MM.1S (cell line): ENCODE results near the gene PKIG.

Experiments
- DNase-seq: peaks from one replicate; pipeline ENCODE4 v3.0.0-alpha.2; 2015
- H2AFZ ChIP-seq: fragments of 300-600 bp; sonication (generic); 2 replicates; pipeline ENCODE4 v1.6.0; 2016; ENCODE audit warnings: antibody characterized with exemption, low read length
- H3F3A ChIP-seq: fragments of 300-600 bp; sonication (generic); 2 replicates; pipeline ENCODE4 v1.6.1; 2016; ENCODE audit warnings: mild to moderate bottlenecking, antibody characterized with exemption, low read length, moderate library complexity, mixed read lengths; ENCODE audit not compliant: insufficient read depth
- H3K27ac ChIP-seq: fragments of 300-600 bp; sonication (generic); 2 replicates; pipeline ENCODE4 v1.5.1; 2016; ENCODE audit warnings: mild to moderate bottlenecking, low read length
- H3K27me3 ChIP-seq: fragments of 300-600 bp; sonication (generic); replicated peaks from 2 replicates; pipeline ENCODE4 v1.6.0; 2016; ENCODE audit warnings: low read length; ENCODE audit not compliant: insufficient read depth
- H3K36me3 ChIP-seq: fragments of 300-600 bp; sonication (generic); replicated peaks from 2 replicates; pipeline ENCODE4 v1.6.1; 2016; ENCODE audit warnings: mild to moderate bottlenecking, low read length, mixed read lengths; ENCODE audit not compliant: insufficient read depth
- H3K4me1 ChIP-seq: fragments of 300-600 bp; sonication (generic); 2 replicates; pipeline ENCODE4 v1.6.1; 2016; ENCODE audit warnings: low read length, mixed read lengths
- H3K4me2 ChIP-seq: fragments of 300-600 bp; sonication (generic); 2 replicates; pipeline ENCODE4 v1.6.0; 2016; ENCODE audit warnings: low read depth, low read length
- H3K4me3 ChIP-seq: fragments of 300-600 bp; sonication (generic); 2 replicates; pipeline ENCODE4 v1.5.1; 2016; ENCODE audit warnings: low read length, mixed read lengths
- H3K79me2 ChIP-seq: fragments of 300-600 bp; sonication (generic); 2 replicates; pipeline ENCODE4 v1.6.1; 2016; ENCODE audit warnings: mixed run types, low read length, mixed read lengths
- H3K9ac ChIP-seq: fragments of 300-600 bp; sonication (generic); 2 replicates; pipeline ENCODE4 v1.6.1; 2016; ENCODE audit warnings: low read length, mixed read lengths
- H3K9me2 ChIP-seq: fragments of 300-600 bp; sonication (generic); replicated peaks from 2 replicates; pipeline ENCODE4 v1.6.1; 2016; ENCODE audit warnings: mild to moderate bottlenecking, low read length, mixed read lengths; ENCODE audit not compliant: insufficient read depth
- H3K9me3 ChIP-seq: fragments of 300-600 bp; sonication (generic); replicated peaks from 2 replicates; pipeline ENCODE4 v1.6.1; 2016; ENCODE audit warnings: mild to moderate bottlenecking, low read length, mixed read lengths; ENCODE audit not compliant: insufficient read depth
- H4K20me1 ChIP-seq: fragments of 300-600 bp; sonication (generic); 2 replicates; pipeline ENCODE4 v1.6.1; 2016; ENCODE audit warnings: mild to moderate bottlenecking, low read length, moderate library complexity, mixed read lengths; ENCODE audit not compliant: insufficient read depth
- EZH2 ChIP-seq: fragments of 300-600 bp; sonication (generic); optimal IDR thresholded peaks from 2 replicates; pipeline ENCODE3; 2017; ENCODE audit warnings: low read depth, mild to moderate bottlenecking, antibody characterized with exemption, low read length, mixed read lengths
- EZH2phosphoT487 ChIP-seq: fragments of 300-600 bp; sonication (generic); IDR thresholded peaks from 2 replicates; pipeline ENCODE4 v1.6.1; 2018; ENCODE audit warnings: antibody characterized with exemption, low read length
- TF ChIP-seq, protein P1 (sequence below): fragments of 300-600 bp; sonication (generic); IDR thresholded peaks from 2 replicates; pipeline ENCODE4 v1.5.1; 2016; ENCODE audit warnings: antibody characterized with exemption, low read length, mixed read lengths

PKIG gene

DNA sequence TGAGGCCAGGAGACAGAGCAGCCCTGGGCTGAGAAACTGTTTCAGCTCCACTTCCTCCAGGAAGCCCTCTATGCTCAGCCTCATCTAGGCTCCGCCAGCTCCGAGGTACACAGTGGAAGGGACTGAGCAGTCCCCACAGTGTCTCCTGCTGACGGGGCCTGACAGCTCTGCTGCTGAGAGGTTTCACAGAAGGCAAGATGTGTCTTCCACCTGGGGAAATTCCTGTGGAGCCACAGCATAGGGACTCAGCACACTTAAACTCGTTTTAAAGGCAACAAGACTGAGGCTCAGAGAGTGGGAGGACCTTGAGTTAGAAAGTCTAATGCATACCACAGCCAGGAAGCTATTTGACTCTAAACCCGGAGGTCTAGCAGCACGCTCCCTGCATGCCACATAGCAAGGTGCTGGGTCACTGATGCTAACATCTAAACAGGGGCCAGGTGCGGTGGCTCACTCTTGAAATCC lies 62.3 kb downstream of the PKIG start:
- H3K27me3 ChIP-seq, result no peaks in the 10 kb centered on the region
- TF ChIP-seq, protein P1, sequence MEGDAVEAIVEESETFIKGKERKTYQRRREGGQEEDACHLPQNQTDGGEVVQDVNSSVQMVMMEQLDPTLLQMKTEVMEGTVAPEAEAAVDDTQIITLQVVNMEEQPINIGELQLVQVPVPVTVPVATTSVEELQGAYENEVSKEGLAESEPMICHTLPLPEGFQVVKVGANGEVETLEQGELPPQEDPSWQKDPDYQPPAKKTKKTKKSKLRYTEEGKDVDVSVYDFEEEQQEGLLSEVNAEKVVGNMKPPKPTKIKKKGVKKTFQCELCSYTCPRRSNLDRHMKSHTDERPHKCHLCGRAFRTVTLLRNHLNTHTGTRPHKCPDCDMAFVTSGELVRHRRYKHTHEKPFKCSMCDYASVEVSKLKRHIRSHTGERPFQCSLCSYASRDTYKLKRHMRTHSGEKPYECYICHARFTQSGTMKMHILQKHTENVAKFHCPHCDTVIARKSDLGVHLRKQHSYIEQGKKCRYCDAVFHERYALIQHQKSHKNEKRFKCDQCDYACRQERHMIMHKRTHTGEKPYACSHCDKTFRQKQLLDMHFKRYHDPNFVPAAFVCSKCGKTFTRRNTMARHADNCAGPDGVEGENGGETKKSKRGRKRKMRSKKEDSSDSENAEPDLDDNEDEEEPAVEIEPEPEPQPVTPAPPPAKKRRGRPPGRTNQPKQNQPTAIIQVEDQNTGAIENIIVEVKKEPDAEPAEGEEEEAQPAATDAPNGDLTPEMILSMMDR, result no peak
- TF ChIP-seq EZH2, result no peak
- TF ChIP-seq EZH2phosphoT487, result no peak
- H3F3A ChIP-seq, result peaks cover 69% of the 10 kb centered on the region
- H3K79me2 ChIP-seq, result peaks cover 71% of the 10 kb centered on the region
- peaks cover 71% of the 10 kb centered on the region for H3K4me1 ChIP-seq
- H4K20me1 ChIP-seq, result no peaks in the 10 kb centered on the region
- peak overlapping the region; percentile 98 for H3K27ac ChIP-seq
- peak overlapping the region; percentile 72 for H3K4me2 ChIP-seq
- peak overlapping the region; percentile 56 for H3K9ac ChIP-seq
- H3K36me3 ChIP-seq, result no peaks in the 10 kb centered on the region
- DNase-seq, result peak; percentile 75
- H3K9me3 ChIP-seq, result no peaks in the 10 kb centered on the region
- H3K4me3 ChIP-seq, result no peak overlapping the region
- no peak overlapping the region; the same call in 1 of the 2 replicates for H2AFZ ChIP-seq
- H3K9me2 ChIP-seq, result no peaks in the 10 kb centered on the region

DNA sequence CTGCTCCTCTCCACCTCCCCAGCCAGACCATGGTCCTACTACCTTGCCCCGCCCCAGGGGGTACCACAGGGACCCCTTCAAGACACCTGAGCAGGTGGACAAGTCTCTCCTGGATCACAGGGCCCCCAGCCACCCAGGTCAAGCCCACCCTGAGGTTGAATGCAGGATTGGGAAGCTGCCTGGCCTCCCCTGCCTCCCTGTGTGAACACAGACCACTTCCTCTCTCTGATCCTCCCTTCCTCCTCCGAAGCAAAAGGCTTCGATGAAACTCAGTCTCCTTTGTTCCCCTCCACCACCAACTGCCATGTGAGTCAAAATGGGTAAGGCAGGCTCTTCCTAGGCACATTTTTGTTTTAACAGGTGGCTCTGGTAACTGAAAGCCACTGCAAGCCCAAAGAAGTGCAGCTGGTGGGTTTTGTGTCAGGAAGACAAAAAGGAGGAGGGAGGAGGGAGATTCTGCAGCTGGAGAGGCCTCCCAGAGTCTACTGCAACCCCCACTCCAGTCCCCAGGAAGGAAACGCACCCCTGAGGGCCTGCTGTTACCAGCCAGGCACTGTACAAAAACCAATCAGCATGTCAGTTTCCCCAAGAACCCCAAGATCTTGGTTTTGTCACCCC lies 63.8 kb downstream of the PKIG start:
- no peaks in the 10 kb centered on the region for H3K9me2 ChIP-seq
- no peaks in the 10 kb centered on the region for H4K20me1 ChIP-seq
- DNase-seq, result peak; percentile 93
- no peak overlapping the region for H2AFZ ChIP-seq
- peaks cover 71% of the 10 kb centered on the region for H3K79me2 ChIP-seq
- H3K27ac ChIP-seq, result peak overlapping the region; percentile 98
- H3K27me3 ChIP-seq, result no peaks in the 10 kb centered on the region
- peak overlapping the region; percentile 71 for H3K4me2 ChIP-seq
- no peaks in the 10 kb centered on the region for H3K9me3 ChIP-seq
- peaks cover 76% of the 10 kb centered on the region for H3F3A ChIP-seq
- peak overlapping the region; percentile 16 for H3K4me3 ChIP-seq
- TF ChIP-seq, protein P1, result no peak
- TF ChIP-seq EZH2 (no peak), EZH2phosphoT487 (no peak)
- peak overlapping the region; percentile 74 for H3K9ac ChIP-seq
- H3K36me3 ChIP-seq, result no peaks in the 10 kb centered on the region
- peaks cover 71% of the 10 kb centered on the region for H3K4me1 ChIP-seq

DNA sequence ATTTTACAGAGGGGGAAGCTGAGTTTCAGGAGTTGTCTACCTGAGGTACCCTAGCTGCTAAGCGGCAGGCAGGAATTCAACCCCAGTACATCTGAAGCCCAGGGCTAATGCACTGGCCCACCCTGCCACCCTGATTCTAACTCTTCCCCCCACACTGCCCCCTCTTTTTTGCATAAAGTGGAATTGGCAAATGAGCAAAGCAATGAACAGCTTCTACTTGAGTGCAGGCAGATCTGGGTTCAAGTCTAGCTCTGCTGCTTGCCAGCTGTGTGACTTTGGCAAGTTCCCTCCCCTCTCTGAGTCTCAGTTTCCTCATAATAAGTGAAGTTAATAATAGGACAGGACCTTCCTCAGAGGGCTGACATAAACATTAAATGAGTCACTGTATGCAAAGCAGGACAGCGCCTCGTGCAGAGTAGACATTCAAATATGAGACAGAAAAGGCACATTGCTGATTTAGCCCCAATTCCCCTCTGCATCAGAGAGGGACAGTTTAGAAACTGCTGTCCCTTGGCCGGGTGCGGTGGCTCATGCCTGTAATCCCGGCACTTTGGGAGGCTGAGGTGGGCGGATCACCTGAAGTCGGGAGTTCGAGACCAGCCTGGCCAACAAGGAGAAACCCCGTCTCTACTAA lies 64.4 kb downstream of the PKIG start:
- H3K9me3 ChIP-seq, result no peaks in the 10 kb centered on the region
- peaks cover 67% of the 10 kb centered on the region for H3K4me1 ChIP-seq
- H3F3A ChIP-seq, result peaks cover 79% of the 10 kb centered on the region
- no peaks in the 10 kb centered on the region for H3K27me3 ChIP-seq
- H3K4me3 ChIP-seq, result peak overlapping the region; percentile 15
- peaks cover 68% of the 10 kb centered on the region for H3K79me2 ChIP-seq
- no peaks in the 10 kb centered on the region for H3K9me2 ChIP-seq
- H2AFZ ChIP-seq, result no peak overlapping the region
- peak overlapping the region; percentile 98 for H3K27ac ChIP-seq
- H4K20me1 ChIP-seq, result no peaks in the 10 kb centered on the region
- TF ChIP-seq, protein P1, result no peak
- TF ChIP-seq EZH2phosphoT487, result no peak
- H3K9ac ChIP-seq, result peak overlapping the region; percentile 74
- peak overlapping the region; percentile 65 for H3K4me2 ChIP-seq
- no peaks in the 10 kb centered on the region for H3K36me3 ChIP-seq
- DNase-seq, result peak; percentile 95
